ENCODE measurements around the gene FAM78B.

DNA sequence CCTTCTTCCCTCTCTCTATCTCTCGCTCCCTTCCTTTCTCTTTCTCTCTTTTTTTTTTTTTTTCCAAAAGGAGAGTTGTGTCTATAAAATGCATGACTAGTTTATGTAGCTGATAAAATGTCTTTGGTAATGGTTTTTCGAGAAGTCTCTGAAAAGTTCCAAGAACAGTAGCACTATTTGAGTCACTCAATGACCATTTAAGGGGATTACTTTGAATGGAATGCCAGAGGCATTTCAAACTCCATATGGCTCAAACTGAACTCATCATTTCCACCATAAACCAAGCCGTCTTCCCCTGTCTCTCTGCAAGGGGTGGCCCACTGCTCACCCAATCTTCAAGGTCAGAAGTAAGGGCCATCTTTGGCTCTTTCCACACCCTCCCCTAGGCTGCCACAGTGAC is 93.3 kb downstream of the FAM78B start:
- TF ChIP-seq, protein P1, sequence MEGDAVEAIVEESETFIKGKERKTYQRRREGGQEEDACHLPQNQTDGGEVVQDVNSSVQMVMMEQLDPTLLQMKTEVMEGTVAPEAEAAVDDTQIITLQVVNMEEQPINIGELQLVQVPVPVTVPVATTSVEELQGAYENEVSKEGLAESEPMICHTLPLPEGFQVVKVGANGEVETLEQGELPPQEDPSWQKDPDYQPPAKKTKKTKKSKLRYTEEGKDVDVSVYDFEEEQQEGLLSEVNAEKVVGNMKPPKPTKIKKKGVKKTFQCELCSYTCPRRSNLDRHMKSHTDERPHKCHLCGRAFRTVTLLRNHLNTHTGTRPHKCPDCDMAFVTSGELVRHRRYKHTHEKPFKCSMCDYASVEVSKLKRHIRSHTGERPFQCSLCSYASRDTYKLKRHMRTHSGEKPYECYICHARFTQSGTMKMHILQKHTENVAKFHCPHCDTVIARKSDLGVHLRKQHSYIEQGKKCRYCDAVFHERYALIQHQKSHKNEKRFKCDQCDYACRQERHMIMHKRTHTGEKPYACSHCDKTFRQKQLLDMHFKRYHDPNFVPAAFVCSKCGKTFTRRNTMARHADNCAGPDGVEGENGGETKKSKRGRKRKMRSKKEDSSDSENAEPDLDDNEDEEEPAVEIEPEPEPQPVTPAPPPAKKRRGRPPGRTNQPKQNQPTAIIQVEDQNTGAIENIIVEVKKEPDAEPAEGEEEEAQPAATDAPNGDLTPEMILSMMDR (IDR thresholded peaks at IDR 0.05), result no peak
- TF ChIP-seq POLR2A (IDR thresholded peaks at IDR 0.05), result no peak
